ENCODE data around the gene HCST. TPM values are rescaled to one million over a fixed set of nuclear protein-coding genes. Genes with fewer than 3 reads are reported as not detected.

HCST gene
- polyA plus RNA-seq, 3 donors = 2.7 to 3.2 (median 2.8) TPM

Other genes starting within 250 kb of the HCST start
- gene UPK1A, start 236.0 kb upstream of the HCST start, polyA plus RNA-seq (ENCODE audit: insufficient read length in 3 of 3) = 10 to 100 TPM in 2 of 3 donors, under 1 TPM in 1; 0.12 to 18.6 (median 13.4) TPM
- gene ZBTB32, start 198.0 kb upstream of the HCST start, polyA plus RNA-seq (ENCODE audit: insufficient read length in 3 of 3) = under 1 TPM in 2 of 3 donors, not detected in 1; 0.25 to 0.37 TPM
- 10 to 100 TPM; 24.8 to 26.6 (median 25.4) TPM for gene KMT2B, start 184.5 kb upstream of the HCST start, polyA plus RNA-seq (ENCODE audit: insufficient read length in 3 of 3)
- gene IGFLR1, start 160.1 kb upstream of the HCST start, polyA plus RNA-seq (ENCODE audit: insufficient read length in 3 of 3) = 1 to 10 TPM; 1.8 to 2.7 (median 2.7) TPM
- 10 to 100 TPM; 15.2 to 20.9 (median 17.2) TPM for gene U2AF1L4, start 157.1 kb upstream of the HCST start, polyA plus RNA-seq (ENCODE audit: insufficient read length in 3 of 3)
- 10 to 100 TPM; 55.6 to 62.0 (median 59.6) TPM for gene PSENEN, start 156.9 kb upstream of the HCST start, polyA plus RNA-seq (ENCODE audit: insufficient read length in 3 of 3)
- 10 to 100 TPM; 11.3 to 11.7 (median 11.6) TPM for gene LIN37, start 154.0 kb upstream of the HCST start, polyA plus RNA-seq (ENCODE audit: insufficient read length in 3 of 3)
- gene HSPB6, start 145.5 kb upstream of the HCST start, polyA plus RNA-seq (ENCODE audit: insufficient read length in 3 of 3) = 10 to 100 TPM; 17.5 to 21.5 (median 18.7) TPM
- gene PROSER3, start 144.4 kb upstream of the HCST start, polyA plus RNA-seq (ENCODE audit: insufficient read length in 3 of 3) = 10 to 100 TPM; 12.9 to 14.7 (median 14.5) TPM
- gene ARHGAP33, start 127.0 kb upstream of the HCST start, polyA plus RNA-seq (ENCODE audit: insufficient read length in 3 of 3) = 10 to 100 TPM; 11.0 to 16.1 (median 12.5) TPM
- gene PRODH2, start 89.7 kb upstream of the HCST start, polyA plus RNA-seq (ENCODE audit: insufficient read length in 3 of 3) = 10 to 100 TPM; 21.0 to 30.4 (median 24.1) TPM
- gene NPHS1, start 50.0 kb upstream of the HCST start, polyA plus RNA-seq (ENCODE audit: insufficient read length in 3 of 3) = 100 to 1,000 TPM; 111 to 126 (median 124) TPM
- 10 to 100 TPM in 1 of 3 donors, 1 to 10 TPM in 2; 8.8 to 10.4 (median 9.3) TPM for gene KIRREL2, start 45.6 kb upstream of the HCST start, polyA plus RNA-seq (ENCODE audit: insufficient read length in 3 of 3)
- 10 to 100 TPM; 17.7 to 25.0 (median 23.4) TPM for gene APLP1, start 34.0 kb upstream of the HCST start, polyA plus RNA-seq (ENCODE audit: insufficient read length in 3 of 3)
- 1 to 10 TPM; 2.0 to 2.6 (median 2.2) TPM for gene NFKBID, start 2.0 kb upstream of the HCST start, polyA plus RNA-seq (ENCODE audit: insufficient read length in 3 of 3)
- 10 to 100 TPM in 2 of 3 donors, 1 to 10 TPM in 1; 6.3 to 10.5 (median 10.3) TPM for gene TYROBP, start 5.8 kb downstream of the HCST start, polyA plus RNA-seq (ENCODE audit: insufficient read length in 3 of 3)
- 1 to 10 TPM; 7.1 to 8.3 (median 7.4) TPM for gene LRFN3, start 33.8 kb downstream of the HCST start, polyA plus RNA-seq (ENCODE audit: insufficient read length in 3 of 3)
- 10 to 100 TPM; 11.2 to 12.0 (median 11.7) TPM for gene SDHAF1, start 92.7 kb downstream of the HCST start, polyA plus RNA-seq (ENCODE audit: insufficient read length in 3 of 3)
- 10 to 100 TPM in 1 of 3 donors, 1 to 10 TPM in 2; 9.8 to 10.1 (median 9.9) TPM for gene SYNE4, start 106.3 kb downstream of the HCST start, polyA plus RNA-seq (ENCODE audit: insufficient read length in 3 of 3)
- 10 to 100 TPM; 13.7 to 15.9 (median 15.5) TPM for gene ALKBH6, start 111.7 kb downstream of the HCST start, polyA plus RNA-seq (ENCODE audit: insufficient read length in 3 of 3)
- 10 to 100 TPM; 47.2 to 49.8 (median 48.5) TPM for gene CLIP3, start 130.3 kb downstream of the HCST start, polyA plus RNA-seq (ENCODE audit: insufficient read length in 3 of 3)
- 10 to 100 TPM in 1 of 3 donors, 1 to 10 TPM in 2; 8.7 to 10.8 (median 9.3) TPM for gene THAP8, start 151.8 kb downstream of the HCST start, polyA plus RNA-seq (ENCODE audit: insufficient read length in 3 of 3)
- gene WDR62, start 152.4 kb downstream of the HCST start, polyA plus RNA-seq (ENCODE audit: insufficient read length in 3 of 3) = 1 to 10 TPM; 4.0 to 4.7 (median 4.1) TPM
- not detected for gene OVOL3, start 208.6 kb downstream of the HCST start, polyA plus RNA-seq (ENCODE audit: insufficient read length in 3 of 3)
- 10 to 100 TPM; 39.8 to 51.8 (median 50.1) TPM for gene POLR2I, start 212.3 kb downstream of the HCST start, polyA plus RNA-seq (ENCODE audit: insufficient read length in 3 of 3)
- 100 to 1,000 TPM; 110 to 122 (median 112) TPM for gene TBCB, start 212.9 kb downstream of the HCST start, polyA plus RNA-seq (ENCODE audit: insufficient read length in 3 of 3)
- 100 to 1,000 TPM; 529 to 603 (median 569) TPM for gene CAPNS1, start 237.5 kb downstream of the HCST start, polyA plus RNA-seq (ENCODE audit: insufficient read length in 3 of 3)
- gene COX7A1, start 249.9 kb downstream of the HCST start, polyA plus RNA-seq (ENCODE audit: insufficient read length in 3 of 3) = 10 to 100 TPM; 24.3 to 28.2 (median 26.4) TPM

Data from right renal cortex interstitium (tissue), 3 donors.